Gastrocnemius medialis (tissue), 4 donors: ENCODE measurements around the gene KRT86.
"Not testable (repeated sequence)": the region's sequence is repeated elsewhere in the genome, so short reads cannot be mapped to it uniquely, and the experiment has no call there.

Experiments
- POLR2A ChIP-seq, 2 donors: fragments of 450-650 bp; IDR thresholded peaks; one replicate each; pipeline ENCODE4 v1.6.1; 2017; ENCODE audit warnings: antibody characterized with exemption in 2 of 2, mild to moderate bottlenecking in 2 of 2, moderate library complexity in 2 of 2
- TF ChIP-seq, protein P1 (sequence below), 5 experiments: fragments of 450-650 bp in 3 of 5; fragments of 200-600 bp in 2 of 5; sonication (generic) in 2 of 5; IDR thresholded peaks in 4 of 5; conservative IDR thresholded peaks in 1 of 5; 1 replicate in 4 of 5; 2 replicates in 1 of 5; pipeline ENCODE4 v1.5.1; 2016 to 2019; ENCODE audit warnings: antibody characterized with exemption in 5 of 5, mild to moderate bottlenecking in 3 of 5, moderate library complexity in 3 of 5

DNA sequence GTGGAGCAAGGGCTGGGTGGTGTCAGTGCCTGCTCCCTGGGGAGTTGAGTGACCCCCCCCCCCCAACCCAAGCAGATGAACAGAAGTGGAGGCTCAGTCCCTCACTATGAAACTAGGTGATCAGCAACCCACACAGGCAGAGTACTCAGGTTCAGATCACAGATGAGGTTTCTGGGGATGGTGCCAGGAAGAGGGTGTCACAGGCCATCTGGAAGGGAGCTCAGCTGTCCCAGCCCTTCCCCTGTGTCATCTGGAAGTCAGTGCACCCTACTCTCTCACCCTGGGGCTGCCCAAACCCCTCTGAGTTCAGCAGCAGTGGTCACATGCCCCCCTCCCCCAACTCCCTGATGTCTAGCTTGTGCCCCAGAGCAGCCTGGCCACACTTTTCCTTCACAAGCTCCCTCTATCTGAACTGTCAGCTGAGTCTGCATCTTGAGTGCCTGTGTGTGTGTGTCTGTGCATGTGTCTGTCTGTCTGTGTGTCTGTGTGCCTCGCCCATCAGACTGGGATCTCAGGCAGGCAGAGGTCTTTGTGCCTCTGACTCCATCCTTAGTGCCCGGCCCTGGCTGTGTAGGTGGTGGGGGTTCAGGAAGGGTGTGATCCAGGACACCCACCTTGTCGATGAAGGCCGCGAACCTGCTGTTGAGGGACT, 16.2 kb downstream of the KRT86 start:
- TF ChIP-seq, protein P1, sequence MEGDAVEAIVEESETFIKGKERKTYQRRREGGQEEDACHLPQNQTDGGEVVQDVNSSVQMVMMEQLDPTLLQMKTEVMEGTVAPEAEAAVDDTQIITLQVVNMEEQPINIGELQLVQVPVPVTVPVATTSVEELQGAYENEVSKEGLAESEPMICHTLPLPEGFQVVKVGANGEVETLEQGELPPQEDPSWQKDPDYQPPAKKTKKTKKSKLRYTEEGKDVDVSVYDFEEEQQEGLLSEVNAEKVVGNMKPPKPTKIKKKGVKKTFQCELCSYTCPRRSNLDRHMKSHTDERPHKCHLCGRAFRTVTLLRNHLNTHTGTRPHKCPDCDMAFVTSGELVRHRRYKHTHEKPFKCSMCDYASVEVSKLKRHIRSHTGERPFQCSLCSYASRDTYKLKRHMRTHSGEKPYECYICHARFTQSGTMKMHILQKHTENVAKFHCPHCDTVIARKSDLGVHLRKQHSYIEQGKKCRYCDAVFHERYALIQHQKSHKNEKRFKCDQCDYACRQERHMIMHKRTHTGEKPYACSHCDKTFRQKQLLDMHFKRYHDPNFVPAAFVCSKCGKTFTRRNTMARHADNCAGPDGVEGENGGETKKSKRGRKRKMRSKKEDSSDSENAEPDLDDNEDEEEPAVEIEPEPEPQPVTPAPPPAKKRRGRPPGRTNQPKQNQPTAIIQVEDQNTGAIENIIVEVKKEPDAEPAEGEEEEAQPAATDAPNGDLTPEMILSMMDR (IDR thresholded peaks at IDR 0.05 in 4 of 5, conservative IDR thresholded peaks at IDR 0.05 in 1 of 5) = not testable (repeated sequence)
- not testable (repeated sequence) for TF ChIP-seq POLR2A (IDR thresholded peaks at IDR 0.05)
